Neural crest cell (in vitro differentiated cells): ENCODE results near the gene PTPN14. TPM values are rescaled to one million over a fixed set of nuclear protein-coding genes. Genes with fewer than 3 reads are reported as not detected.

Source experiments
- DNase-seq: peaks from one replicate; pipeline ENCODE4 v3.0.0; 2021; ENCODE audit warnings: low read depth, mixed read lengths, low spot score
- H3K27ac Mint-ChIP-seq: one replicate; pipeline ENCODE4 v1.8.0; 2021; ENCODE audit warnings: mild to moderate bottlenecking, mixed read lengths; ENCODE audit not compliant: unreplicated experiment
- H3K27me3 Mint-ChIP-seq: 2 replicates; pipeline ENCODE4 v1.8.0; 2021; ENCODE audit warnings: low read depth, mild to moderate bottlenecking, mixed read lengths
- H3K36me3 Mint-ChIP-seq: 2 replicates; pipeline ENCODE4 v1.8.0; 2021; ENCODE audit warnings: low read depth, mild to moderate bottlenecking, mixed read lengths
- H3K4me1 Mint-ChIP-seq: 2 replicates; pipeline ENCODE4 v1.8.0; 2021; ENCODE audit warnings: mixed read lengths
- H3K4me3 Mint-ChIP-seq: one replicate; pipeline ENCODE4 v1.8.0; 2021; ENCODE audit warnings: mild to moderate bottlenecking, mixed read lengths
- H3K9me3 Mint-ChIP-seq: 2 replicates; pipeline ENCODE4 v1.8.0; 2021; ENCODE audit warnings: mixed read lengths
- total RNA-seq: library from RNA; stranded (reverse); gene quantifications from 2 replicates; pipeline ENCODE4 v1.2.1, GENCODE V29; 2021
- TF ChIP-seq, protein P1 (sequence below): fragments of 200-600 bp; sonication (generic); conservative IDR thresholded peaks from 2 replicates; pipeline ENCODE4 v1.5.0; 2021; ENCODE audit warnings: antibody characterized with exemption, mild to moderate bottlenecking

PTPN14 gene
- total RNA-seq, 1 donor from 2014 or later, result 21.4 TPM

DNA sequence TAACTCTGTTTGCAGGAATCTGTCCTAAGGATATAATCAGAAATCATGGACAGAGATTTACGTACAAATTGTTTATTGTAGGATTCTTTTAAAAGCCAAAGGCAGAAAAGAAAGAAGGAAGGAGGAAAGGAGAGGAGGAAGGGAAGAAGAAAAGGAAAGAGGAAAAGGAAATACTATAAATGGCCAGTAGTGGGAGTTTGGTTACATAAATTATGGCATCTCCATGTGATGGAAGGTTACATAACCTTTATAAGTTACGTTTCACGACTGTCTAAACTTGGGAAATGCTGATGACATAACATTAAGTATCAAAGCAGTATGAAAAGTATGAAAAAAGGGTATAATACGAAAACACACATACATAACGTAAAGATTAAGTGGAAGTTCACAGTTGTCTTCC, 231.5 kb downstream of the PTPN14 start:
- peaks cover 31% of the 10 kb centered on the region for H3K36me3 Mint-ChIP-seq
- H3K9me3 Mint-ChIP-seq, result no peaks in the 10 kb centered on the region
- TF ChIP-seq, protein P1, sequence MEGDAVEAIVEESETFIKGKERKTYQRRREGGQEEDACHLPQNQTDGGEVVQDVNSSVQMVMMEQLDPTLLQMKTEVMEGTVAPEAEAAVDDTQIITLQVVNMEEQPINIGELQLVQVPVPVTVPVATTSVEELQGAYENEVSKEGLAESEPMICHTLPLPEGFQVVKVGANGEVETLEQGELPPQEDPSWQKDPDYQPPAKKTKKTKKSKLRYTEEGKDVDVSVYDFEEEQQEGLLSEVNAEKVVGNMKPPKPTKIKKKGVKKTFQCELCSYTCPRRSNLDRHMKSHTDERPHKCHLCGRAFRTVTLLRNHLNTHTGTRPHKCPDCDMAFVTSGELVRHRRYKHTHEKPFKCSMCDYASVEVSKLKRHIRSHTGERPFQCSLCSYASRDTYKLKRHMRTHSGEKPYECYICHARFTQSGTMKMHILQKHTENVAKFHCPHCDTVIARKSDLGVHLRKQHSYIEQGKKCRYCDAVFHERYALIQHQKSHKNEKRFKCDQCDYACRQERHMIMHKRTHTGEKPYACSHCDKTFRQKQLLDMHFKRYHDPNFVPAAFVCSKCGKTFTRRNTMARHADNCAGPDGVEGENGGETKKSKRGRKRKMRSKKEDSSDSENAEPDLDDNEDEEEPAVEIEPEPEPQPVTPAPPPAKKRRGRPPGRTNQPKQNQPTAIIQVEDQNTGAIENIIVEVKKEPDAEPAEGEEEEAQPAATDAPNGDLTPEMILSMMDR, result peak; percentile 43
- H3K27me3 Mint-ChIP-seq, result no peaks in the 10 kb centered on the region
- H3K27ac Mint-ChIP-seq, result no peak overlapping the region
- DNase-seq, result no peak
- H3K4me1 Mint-ChIP-seq, result peaks cover 36% of the 10 kb centered on the region
- no peak overlapping the region for H3K4me3 Mint-ChIP-seq

DNA sequence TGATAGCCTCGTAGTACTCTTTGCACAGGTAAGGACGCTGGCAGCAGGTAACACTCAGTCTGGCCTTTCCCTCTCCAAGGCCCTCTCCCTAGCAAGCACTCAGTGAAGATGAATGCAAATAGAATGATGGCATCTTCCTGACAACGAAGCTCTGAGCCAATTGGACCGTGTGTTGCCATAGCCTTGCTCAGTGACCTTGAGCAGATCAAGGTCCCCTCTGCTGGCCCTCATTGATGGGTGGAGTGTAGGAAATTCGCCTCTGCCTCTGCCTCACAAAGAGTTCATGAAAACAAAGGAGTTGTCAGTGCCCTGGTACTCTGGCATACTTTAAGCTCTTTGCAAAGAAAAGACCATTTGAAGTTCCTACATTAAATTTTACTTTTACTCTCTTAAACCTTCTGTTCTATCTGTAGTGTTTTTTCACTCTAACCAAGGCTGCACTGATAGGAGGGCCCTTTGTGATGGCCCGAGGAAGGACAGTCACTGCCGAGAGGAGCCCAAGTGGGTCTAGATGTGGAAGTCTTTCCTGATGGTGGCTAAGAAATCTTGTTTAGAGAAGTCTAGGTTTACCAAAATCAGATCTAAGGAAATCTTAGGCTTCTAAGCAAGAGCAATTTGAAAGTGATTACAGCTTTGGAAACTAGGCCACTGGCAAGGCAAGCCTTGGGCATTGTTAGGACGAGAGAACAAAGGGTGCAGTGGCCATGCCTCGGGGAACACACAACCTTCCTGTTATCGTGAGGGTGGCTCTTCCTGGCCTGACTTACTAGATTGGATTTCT, 232.3 kb downstream of the PTPN14 start:
- Mint-ChIP-seq H3K36me3 (peaks cover 31% of the 10 kb centered on the region), H3K27me3 (no peaks in the 10 kb centered on the region), H3K4me1 (peaks cover 44% of the 10 kb centered on the region), H3K9me3 (no peaks in the 10 kb centered on the region), H3K4me3 (no peak overlapping the region), H3K27ac (peak overlapping the region; percentile 50)
- no peak for DNase-seq
- TF ChIP-seq, protein P1, result no peak

DNA sequence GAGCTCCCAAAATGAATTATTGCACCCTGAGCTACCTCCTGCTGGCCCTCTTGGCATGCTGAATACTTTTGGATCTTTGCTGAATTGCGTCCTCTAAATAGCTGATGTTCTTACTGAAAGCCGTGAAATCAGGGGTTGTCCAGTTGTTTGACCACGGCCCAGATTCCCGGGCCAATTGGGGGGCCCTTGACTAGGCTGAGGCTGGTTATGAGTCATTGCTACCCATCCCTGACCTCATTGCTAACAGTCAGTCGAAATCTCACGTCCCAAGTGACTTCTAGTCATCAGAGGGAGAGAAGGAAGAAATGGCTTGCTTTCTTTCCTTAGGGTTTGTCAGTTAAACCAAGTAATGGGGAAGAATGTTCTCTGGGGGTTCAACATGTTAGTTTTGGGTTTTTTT, 233.0 kb downstream of the PTPN14 start:
- Mint-ChIP-seq H3K4me3 (peak overlapping the region; percentile 20), H3K27me3 (no peaks in the 10 kb centered on the region), H3K27ac (peak overlapping the region; percentile 63)

DNA sequence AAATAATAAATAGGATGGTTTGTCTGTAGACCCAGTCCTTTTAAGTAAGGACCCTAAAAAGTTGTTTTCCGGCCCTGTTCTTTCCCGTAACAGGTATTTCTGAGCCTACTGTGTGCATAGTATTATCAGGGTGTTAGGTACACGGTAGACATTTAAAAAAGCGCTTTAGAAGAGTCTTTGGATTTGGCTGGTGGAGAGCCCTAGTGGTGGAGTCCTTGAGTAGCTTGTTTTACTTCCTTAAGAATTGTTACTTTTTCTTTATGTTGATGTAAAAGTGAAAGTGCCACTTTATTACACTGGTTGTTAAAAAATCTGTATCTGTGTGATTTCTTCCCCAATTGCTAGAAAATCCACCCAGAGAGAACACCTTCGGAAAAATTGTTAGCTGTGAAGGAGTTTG, 233.7 kb downstream of the PTPN14 start:
- Mint-ChIP-seq H3K4me1 (peaks cover 54% of the 10 kb centered on the region), H3K27me3 (no peaks in the 10 kb centered on the region), H3K36me3 (peaks cover 31% of the 10 kb centered on the region), H3K27ac (no peak overlapping the region), H3K4me3 (no peak overlapping the region), H3K9me3 (no peaks in the 10 kb centered on the region)
- TF ChIP-seq, protein P1, result peak; percentile 29
- DNase-seq, result no peak

More for the DNA sequence above, 233.0 kb downstream of the PTPN14 start:
- DNase-seq, result no peak
- H3K36me3 Mint-ChIP-seq, result peaks cover 31% of the 10 kb centered on the region
- H3K4me1 Mint-ChIP-seq, result peaks cover 51% of the 10 kb centered on the region
- TF ChIP-seq, protein P1, result no peak
- H3K9me3 Mint-ChIP-seq, result no peaks in the 10 kb centered on the region

DNA sequence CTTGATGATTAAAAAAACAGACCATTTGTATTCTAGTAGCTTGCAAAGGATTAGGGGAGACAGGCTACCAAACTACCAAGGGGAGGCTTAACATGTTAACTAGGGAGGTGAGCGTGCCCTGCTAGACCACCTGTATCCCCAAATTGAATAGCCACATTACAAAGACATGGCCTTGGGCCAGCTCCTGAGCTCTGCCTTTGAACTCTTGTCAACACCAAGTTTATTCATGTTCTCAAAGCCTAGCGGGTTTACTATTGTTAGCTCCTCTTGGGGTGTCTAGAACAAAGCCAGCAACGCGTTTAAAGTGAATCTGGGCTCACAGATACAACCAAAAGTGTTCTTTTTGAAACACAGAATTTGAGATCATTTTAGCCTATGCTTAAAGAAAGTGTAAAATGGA, 234.1 kb downstream of the PTPN14 start:
- H3K27ac Mint-ChIP-seq, result no peak overlapping the region
- TF ChIP-seq, protein P1, result no peak
- H3K27me3 Mint-ChIP-seq, result no peaks in the 10 kb centered on the region
- H3K9me3 Mint-ChIP-seq, result no peaks in the 10 kb centered on the region
- H3K4me3 Mint-ChIP-seq, result no peak overlapping the region
- no peak for DNase-seq
- H3K4me1 Mint-ChIP-seq, result peaks cover 58% of the 10 kb centered on the region
- peaks cover 31% of the 10 kb centered on the region for H3K36me3 Mint-ChIP-seq
